HG03432 (cell line): ENCODE data around the gene SLC34A1.

Experiments
- ATAC-seq: cut with Tn5 transposase; IDR thresholded peaks from one replicate; pipeline ENCODE4 v1.9.1; 2021; ENCODE audit warnings: mild to moderate bottlenecking, moderate library complexity; ENCODE audit not compliant: unreplicated experiment

The SLC34A1 gene

DNA sequence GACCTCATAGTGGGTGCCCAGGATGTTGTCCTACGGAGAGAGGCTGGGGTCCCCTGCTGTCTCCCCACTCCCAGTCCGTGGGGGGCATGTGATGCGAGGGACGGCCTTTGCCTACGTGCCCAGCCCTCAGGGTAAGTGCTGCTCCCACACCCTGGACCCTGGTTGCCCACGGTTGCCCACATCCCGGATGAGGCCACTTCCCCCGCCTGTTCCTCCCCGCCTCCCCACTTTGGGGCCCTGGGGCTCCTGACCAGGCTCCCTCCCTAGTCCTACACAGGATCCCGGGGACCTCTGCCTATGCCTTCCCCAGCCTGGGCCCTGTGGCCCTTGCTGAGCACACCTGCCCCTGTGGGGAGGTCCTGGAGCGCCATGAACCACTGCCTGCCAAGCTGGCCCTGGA lies 1.5 kb downstream of the SLC34A1 start:
- no peak for ATAC-seq

- ATAC-seq: no peak
Measured at GRCh38 chr5:177386542-177386941, 2.3 kb downstream of the SLC34A1 start.

DNA sequence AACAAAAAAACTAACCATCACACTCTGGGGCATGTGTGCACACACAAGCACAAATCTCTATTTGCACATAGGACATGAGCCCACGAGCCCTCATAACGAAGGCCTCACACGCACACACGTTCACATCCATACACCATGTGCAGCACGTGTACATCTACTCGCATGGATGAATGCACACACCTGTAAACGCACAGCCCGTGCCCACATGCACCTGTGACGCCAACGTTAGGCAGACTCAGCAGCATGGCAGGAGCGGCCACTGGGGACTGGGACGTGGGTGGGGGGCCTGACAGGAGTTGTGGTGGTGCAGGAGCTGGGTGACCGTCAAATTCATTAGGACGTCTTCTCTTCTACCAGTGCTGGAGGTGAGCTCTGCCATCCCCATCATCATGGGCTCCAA lies 3.2 kb downstream of the SLC34A1 start:
- ATAC-seq: no peak

DNA sequence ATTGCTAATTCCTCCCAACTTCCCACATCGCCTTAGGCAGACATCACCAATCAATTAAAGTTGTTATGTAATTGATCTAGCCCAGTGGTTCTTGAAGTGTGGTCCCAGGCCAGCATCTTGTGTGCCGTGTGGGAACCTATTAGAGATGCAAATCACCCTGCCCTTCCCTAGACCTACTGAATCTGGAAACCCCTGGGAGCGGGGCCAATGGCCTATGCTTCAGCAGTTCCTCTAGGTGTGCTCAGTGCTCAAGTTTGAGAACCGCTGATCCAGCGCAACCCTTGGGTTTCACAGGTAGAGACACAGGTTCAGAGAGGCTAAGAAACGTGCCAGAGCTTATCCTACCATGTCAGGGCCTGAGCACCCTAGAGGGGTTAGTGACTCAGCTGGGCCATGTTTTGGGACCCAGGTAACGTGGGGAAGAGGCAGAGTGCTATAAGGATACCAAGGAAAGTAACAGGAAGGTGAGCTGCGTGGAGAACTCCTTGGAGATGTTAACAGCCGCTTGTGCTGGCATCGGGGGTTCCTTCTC lies 4.4 kb downstream of the SLC34A1 start:
- no peak for ATAC-seq

GRCh38 chr5:177389241-177390169 lies 5.3 kb downstream of the SLC34A1 start:
- peak; percentile 64 for ATAC-seq

DNA sequence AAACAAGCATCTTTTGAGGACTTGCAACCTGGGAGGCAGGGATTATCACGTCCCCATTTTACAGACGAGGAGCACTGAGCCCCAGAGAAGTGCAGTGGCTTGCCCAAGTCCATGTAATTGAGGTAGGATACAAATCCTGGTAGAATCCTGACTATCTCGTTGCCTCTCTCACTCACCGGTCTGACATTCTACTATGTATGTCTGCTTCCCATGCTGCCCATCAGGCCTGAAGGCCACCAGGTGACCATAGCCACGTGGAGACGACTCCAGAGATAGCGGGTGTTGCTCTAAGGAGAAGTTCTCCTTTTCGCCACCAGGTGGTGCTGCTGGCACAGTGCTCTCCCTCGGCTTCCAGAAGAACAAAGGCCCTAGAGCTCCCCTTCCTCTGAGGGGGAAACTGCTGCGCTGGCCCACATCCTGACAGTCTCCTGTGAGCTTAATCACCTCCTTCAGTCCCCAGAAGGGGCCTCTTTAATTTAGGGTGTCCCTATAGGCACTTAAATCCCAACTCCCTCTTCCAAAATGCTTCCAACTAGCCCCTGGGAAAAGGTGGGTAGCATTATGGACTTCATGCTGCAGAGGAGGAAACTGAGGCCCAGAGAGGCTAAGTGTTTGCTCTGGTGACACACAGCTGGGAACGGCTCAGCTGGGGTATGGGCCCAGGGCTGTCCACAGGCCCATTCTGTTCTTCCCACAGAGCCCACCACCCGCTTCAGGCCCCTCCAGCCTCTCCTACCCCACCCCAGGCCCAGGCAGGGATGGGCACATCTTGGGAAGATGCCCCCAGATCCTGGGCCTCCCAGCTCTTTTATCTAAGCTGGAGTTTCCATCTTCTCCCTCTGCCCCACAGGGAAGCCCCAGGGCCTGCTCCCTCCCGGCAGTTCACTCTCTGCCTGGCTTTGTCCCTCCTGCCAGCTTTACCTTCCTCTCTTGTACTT lies 6.4 kb downstream of the SLC34A1 start:
- ATAC-seq: peak; percentile 53

DNA sequence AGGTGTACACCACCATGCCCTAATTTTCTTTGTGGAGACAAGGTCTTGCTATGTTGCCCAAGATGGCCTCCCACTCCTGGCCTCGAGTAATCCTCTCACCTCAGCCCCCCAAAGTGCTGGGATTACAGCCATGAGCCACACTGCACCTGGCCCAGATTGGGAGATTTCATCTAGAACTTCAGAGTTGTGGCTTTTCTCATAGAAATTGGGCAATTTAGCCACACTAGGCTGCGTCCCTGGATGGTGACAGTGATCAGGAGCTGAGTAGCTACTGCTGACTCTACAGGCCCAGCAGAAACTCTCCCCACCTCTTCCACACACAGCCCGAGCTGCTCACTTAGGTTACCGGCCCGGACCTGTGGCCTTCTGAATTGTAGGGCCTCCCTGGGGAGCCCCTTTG lies 8.5 kb downstream of the SLC34A1 start:
- no peak for ATAC-seq

GRCh38 chr5:177393206-177393765 lies 9.1 kb downstream of the SLC34A1 start:
- ATAC-seq: no peak

DNA sequence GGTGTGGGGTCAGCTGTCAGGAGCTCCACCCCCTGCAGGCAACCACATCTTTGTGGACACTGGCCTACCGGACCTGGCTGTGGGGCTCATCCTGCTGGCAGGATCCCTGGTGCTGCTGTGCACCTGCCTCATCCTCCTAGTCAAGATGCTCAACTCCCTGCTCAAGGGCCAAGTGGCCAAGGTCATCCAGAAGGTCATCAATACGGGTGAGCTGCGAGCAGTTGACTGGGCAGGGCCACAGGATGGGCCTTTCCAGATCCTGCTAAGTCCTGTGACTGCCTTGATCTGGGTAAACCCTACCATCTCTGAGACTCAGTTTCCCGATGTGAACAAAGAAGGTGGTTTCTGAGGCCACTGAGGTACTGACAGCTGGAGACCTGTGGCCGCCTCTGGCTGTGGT lies 9.8 kb downstream of the SLC34A1 start:
- no peak for ATAC-seq

GRCh38 chr5:177396078-177396477 lies 11.8 kb downstream of the SLC34A1 start:
- no peak for ATAC-seq

DNA sequence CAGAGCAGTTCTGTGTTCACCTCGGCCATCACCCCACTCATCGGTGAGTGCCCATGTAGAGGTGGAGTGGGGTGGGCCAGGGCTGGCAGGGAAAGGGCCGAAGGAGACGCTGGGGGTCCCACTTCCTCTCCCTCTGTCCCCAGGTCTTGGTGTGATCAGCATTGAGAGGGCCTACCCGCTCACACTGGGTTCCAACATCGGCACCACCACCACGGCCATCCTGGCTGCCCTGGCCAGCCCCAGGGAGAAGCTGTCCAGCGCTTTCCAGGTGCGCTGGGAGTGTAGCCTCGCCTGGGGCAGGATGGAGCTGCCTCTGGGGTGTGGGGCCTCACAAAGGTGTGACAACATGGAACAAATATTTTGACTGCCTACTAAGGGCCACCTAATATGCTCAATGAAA lies 12.6 kb downstream of the SLC34A1 start:
- ATAC-seq: no peak

DNA sequence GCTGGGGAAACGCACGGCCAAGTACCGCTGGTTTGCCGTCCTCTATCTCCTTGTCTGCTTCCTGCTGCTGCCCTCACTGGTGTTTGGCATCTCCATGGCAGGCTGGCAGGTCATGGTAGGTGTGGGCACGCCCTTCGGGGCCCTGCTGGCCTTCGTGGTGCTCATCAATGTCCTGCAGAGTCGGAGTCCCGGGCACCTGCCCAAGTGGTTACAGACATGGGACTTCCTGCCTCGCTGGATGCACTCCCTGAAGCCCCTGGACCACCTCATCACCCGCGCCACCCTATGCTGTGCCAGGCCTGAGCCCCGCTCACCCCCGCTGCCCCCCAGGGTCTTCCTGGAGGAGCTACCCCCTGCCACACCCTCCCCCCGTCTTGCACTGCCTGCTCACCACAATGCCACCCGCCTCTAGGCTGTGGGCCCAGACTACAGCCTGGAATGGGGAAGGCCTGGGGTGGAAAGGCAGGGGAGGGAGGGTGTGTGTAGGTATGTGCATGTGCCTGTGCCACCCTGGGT lies 13.7 kb downstream of the SLC34A1 start:
- no peak for ATAC-seq

DNA sequence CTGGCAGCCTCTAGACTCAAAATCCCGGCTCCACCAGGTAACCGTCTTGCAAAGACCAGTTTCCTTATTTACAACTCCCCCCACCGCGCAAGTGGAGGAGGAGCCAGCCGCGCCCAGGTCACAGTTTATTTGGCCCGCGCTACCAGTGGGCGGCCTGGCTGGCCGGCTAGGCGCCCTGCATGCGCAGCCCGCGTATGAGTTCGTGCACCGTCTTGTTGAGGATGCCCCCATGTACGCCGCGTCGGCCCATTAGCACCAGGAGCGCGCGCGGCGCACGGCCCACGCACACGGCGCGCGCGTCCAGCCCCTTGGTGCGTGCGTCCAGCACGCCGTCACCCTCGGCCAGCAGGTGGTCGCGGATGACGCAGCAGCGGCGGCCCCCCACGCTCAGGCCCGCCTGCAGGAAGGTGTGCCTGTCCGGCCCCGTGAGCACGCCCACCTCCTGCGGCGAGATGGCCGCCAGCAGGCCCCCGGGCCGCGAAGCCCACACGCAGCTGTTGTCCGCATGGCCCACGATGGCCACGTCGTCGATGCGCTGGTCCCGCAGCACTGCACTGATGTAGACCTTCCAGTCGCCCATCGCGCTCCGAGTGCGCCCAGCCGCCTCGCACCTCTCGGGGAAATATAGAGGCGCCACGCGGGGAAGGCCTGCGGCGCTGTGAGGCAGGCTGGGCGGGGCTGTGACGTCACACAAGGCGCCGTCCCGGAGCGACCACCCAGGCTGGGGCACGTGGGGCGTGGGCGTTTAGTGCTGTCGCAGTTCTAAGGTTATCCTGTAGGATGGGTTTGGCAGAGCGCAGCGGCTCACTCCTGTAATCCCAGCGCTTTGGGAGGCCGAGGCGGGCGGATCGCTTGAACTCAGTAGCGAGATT lies 16.0 kb downstream of the SLC34A1 start, which contains the start of gene PFN3:
TSS of gene PFN3 (minus strand) at position 665 of the 872 bp plus-strand sequence. CDS start at position 580, 85 bp downstream.
- ATAC-seq: no peak

- peak; percentile 24 for ATAC-seq
Measured at GRCh38 chr5:177402271-177403043, 18.2 kb downstream of the SLC34A1 start.

DNA sequence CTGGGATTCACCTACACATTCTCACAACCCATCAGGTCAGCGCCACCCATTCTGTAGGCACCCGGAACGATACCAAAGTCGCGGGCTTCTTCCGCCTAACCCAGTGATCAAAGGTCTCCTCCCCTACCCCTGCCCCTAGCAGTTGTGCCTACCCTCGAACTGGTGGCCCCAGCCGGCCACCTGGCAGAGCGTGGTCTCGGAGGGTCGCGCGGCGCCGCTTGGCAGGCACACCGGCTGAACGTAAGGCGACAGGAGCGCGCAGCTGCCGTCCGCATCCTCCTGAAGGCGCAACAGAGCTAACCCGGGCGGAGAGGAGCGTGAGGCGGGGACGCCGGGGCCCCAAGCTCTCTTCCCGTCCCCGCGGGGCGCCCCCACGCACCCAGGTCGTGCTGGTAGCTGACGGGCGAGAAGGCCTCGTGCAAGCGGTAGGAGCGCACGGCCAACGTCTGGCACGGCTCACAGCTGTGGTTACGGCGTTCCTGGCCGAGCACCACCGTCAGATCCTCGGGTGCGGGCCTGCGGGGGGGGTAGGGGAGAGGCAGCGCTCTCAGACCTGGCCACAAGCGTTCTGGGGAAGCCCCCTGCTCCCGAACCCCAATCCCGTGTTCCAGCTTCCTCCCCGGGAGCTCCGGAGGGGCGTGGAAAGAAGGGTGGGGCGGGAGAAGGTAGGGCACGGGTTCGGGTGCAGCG lies 19.0 kb downstream of the SLC34A1 start:
- ATAC-seq: peak; percentile 25

DNA sequence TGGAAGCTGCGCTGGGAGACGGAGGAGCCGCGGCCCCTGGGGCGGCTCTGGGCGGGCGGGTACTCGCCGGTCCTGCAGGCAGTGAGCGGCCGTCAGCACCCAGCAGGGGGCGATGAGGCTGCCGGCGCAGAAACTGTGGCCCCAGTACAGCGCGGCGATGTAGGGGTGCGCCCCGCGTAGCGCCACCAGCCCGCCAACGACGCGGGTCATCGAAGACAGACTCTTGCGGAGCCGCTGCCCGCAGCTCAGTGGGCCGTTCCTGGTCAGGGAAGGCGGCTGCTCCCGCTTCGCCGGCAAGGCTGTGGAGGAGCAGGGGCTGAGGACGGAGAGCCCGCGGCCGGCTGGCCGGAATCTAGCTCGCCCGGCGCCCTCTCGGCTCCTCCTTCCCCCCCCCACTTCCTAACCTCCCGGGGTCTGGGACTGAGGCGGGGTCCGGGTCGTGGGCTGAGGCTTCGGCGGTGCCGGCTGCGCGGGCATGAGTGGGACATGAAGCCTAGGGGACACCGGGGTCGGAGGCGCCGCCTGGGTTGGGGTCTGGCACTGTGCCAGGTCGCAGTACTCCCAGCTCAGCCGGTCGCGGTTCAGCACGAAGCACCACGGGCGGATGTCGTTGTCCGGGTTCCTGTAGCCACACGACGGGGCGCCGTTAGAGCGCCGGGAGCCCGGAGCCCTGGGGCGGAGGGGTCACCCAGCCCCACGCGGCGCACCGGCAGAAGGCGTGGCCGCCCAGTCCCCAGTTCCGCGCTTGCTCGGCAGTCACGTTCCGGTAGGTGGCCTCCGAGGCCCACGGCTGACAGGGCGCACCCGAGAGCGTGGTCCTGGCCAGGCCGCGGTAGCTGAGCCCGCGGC lies 19.8 kb downstream of the SLC34A1 start:
- peak; percentile 83 for ATAC-seq

DNA sequence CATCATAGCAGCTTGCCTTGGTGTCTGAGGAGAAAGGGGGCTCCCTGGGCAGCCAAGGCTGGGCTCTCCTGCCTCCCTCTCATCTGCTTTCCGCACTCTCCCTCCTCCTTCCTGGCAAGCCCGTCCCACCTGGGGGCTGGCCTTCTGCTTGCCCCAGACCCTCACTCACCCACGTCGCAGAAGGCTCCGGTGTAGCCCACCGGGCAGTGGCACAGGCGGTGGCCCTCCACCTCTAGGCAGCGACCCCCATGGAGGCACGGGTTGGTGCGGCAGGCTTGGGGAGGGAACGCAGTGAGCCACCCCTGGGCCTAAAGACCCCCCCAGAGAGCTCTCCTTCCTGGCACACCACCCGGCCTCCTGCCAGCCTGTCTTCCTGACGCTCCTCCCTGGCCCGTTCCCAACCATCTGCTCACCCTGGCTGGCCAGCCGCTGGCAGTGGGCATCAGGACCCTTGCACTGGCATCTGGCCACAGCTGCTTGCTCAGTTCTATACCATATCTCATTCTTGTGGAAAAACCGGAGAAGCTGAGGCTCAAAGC lies 20.5 kb downstream of the SLC34A1 start:
- no peak for ATAC-seq
